ENCODE measurements around the gene NRF1.

- TF ChIP-seq CTCF (conservative IDR thresholded peaks at IDR 0.05; ENCODE audit: low read depth, low read length) (no peak), EZH2phosphoT487 (IDR thresholded peaks at IDR 0.05; ENCODE audit: borderline replicate concordance, low read length) (no peak), EZH2 (IDR thresholded peaks at IDR 0.05; ENCODE audit: low read length, unreplicated experiment) (no peak)
Observed at GRCh38 chr7:129652914-129653313, 41.4 kb downstream of the NRF1 start.
